ENCODE data around the gene CAPN10.

CAPN10 gene

DNA sequence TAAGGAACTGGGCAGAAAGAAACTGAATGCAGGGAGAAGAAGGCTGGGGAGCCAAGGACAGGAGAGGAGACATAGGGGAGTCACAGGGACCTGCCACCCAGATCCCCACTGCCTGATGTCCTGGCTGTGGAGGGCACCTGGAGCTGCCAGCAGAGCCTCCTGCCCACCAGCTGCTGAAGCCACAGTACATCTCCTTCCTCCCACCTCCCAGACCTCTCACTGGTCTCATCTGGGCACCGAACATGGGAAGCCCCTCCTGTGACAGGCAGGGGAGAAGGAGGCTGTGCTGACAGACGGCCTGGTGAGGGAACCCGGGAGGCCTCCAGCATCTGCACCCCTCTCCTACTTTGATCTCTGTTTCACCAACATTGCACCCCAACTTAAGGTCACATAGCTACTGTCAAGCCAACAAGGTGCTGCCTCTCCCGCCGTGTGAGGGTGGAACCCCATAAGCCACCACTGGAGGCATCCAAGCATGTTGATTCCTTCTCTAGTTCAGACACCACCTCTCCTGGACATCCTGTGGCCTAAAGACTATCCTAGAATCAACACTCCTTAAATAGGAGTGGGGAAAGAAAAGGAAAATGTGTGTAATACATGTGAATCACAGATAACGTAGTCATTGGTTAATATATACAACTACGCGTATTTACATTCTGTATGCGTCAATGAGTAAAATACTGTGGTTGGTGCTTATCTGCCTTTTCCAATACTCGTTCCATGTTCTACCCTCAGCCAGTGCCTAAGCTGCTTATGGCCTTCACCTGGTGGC is 21.8 kb upstream of the CAPN10 start:
- no peak for DNase-seq

DNA sequence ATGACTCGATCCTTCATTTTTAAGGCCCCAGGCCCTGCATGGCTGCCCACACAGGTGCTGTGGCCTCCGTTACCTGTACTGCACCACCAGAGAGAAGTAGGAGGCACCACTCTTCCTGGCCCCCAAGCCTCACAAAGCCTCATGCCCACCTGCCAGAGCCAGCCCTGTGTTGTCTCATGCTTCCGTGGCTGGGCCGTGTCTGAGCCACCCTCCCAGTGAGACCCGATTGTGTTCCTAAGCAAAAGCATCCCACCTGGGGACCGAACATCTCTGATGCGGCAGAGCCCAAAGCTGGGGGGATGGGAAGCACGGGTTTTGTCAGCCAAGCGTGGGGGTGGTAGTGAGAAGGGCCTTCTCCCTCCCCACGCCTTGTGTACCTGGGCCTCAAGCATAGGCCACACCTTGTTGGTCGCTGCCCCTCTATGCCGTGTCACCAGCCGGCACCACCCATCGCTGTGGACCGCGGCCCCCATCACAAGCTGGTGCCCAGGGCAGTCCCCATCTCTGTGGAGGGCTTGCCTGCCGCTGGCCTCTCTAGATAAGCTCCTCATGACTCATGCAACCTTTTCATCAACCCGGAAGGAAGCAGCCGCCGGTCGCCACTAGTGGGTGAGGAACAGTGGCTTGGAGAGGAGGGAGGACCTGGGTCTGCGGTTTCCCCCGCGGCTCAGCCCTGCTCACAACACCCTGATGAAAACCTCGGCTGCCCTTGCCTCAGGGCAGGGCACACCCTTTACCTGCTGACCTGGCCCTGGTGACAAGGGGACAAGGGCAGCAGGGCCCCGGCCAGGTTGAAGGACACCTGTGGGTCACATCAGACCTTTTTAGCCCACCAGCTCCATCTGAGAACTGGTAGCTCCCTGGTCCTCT is 21.0 kb upstream of the CAPN10 start:
- DNase-seq: peak; percentile 90

DNA sequence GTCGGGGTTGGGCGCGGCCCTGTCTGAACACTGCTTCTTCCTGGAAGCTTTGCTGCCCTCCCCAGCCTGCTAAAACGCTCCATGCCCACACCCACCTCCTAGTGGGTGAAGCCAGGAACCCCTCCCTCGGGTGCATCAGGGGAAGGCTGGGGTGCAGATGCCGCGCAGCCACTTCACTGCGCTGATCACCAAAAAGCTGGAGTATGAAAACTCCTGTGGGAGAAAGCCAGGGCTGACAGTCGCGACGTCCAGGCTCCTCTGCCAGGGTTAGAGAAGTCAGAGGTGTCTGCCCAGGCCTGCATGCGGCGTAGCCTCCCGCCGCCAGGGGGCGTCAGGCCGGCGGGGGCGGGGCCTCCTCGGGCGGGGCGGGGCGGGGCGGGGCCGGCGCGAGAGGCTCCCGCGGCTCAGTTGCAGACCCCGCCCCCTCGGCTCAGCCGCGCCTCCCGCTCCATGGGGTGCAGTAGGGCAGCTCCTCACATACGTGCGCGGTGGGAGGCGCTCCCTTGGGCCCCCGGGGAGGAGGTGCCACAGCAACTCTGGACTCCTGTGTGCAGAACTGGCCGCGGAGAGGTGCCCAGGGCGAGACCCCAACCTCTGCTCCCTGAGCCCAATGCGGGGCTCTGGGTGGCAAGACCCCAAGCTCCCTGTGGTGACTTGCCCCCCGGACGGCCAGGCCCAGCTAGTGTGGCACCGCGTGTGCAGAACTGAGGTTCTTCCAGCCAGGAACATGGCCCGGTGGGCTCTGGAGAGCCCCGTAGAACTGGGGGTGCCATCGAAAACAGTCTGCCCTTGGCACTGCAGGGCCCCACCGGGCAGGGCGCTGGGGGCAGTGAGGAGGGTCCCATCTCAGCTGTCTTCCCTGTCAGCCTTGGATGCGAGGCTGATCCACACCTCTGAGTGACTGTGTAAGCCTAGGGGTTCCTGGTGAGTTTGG is 20.1 kb upstream of the CAPN10 start:
- peak; percentile 93 for DNase-seq

DNA sequence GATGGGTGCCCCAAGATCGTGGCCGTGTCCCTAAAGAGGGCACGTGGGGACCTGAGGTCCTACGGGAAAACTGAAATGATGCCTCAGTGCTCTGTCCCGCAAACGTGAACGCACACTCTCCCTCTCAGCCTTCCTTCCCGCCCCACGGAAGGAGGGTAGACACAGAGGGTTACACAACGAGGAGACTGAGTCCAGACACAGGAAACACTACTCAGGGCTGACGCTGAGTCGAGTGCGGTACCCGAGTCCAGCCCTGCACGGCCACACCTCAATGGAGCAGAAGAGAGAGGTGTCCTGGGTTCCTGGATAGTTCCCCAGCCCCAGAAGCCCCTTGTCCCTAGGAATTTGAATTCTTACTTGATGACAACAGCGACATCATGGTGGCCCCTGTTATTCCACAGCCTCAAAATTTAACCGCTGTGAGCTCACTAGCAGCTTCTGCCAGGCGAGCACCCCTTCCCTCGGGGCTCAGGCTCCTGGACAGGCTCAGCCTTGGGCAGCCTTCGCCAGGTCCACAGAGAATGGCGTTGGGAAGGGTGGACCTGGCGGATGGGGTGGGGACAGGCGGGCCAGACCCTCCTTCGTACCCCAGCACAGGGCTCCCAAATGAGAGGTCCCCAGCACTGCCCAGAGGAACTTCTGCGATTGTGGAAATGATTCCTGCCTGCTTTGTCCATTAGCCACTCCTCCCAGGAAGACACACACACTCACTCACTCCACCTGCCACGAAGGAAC is 19.2 kb upstream of the CAPN10 start:
- no peak for DNase-seq

DNA sequence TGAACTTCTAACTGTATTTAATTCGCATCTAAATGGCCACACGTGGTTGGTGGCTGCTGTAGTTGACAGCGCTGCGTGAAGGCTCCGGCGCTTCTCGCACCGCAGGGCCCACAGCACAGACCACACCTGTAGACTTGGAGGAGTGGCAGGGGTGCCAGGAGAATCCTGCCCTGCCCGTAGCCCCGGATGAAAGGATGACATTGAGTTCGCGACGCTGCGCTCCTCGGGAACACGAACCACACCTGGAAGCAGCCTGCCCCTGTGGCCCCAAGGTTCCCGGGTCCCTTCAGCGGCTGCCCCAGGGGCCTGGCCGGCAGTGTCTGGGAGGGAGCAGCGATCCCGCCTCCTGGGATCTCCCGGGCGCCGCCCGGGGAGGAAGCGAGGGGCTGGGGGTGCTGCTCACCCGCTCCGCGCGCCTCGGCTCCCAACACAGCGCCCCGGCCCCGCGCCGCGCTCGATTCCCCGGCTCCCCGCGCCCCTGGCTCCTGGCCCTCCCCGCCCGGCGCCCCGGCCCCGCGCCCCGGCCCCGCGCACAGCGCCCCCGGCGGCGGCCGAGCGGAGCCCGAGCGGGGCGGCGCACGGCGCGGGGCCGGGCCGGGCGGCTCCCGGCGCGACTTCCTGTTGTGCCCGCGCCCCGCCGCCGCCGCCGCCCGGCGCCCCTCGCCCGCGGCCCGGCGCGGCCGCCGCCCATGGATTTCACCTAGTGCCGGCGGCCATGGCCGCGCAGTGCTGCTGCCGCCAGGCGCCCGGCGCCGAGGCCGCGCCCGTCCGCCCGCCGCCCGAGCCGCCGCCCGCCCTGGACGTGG is 18.5 kb upstream of the CAPN10 start, which contains the start of gene RNPEPL1:
RNPEPL1 (plus strand) TSS at position 613 of the 806 bp plus-strand sequence; CDS start at position 716, 103 bp downstream.
- peak; percentile 64 for DNase-seq

DNA sequence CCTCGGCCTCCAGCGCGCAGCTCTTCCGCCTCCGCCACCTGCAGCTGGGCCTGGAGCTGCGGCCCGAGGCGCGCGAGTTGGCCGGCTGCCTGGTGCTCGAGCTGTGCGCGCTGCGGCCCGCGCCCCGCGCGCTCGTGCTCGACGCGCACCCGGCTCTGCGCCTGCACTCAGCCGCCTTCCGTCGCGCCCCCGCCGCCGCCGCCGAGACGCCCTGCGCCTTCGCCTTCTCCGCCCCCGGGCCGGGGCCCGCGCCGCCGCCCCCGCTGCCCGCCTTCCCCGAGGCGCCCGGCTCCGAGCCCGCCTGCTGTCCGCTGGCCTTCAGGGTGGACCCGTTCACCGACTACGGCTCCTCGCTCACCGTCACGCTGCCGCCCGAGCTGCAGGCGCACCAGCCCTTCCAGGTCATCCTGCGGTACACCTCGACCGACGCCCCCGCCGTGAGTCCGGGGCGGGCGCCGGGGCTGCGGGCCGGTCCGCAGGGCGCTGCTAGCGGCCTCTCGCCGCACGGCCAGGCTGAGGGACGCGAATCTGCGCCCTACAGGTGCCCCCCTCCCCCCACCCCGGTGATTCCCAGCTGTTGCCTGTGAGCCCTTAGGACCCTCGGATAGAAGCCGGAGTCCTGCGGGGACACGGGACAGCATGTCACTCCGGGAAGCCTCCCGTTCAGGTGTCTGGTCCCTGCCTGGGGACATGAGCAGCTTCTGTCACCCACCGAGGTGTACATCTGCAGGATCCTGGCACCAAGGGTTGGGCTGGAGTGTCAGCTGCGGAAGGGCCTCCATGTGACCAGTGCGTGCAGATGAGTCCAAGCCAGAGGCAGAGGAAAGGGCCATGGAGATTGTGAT is 17.6 kb upstream of the CAPN10 start:
- peak; percentile 81 for DNase-seq

DNA sequence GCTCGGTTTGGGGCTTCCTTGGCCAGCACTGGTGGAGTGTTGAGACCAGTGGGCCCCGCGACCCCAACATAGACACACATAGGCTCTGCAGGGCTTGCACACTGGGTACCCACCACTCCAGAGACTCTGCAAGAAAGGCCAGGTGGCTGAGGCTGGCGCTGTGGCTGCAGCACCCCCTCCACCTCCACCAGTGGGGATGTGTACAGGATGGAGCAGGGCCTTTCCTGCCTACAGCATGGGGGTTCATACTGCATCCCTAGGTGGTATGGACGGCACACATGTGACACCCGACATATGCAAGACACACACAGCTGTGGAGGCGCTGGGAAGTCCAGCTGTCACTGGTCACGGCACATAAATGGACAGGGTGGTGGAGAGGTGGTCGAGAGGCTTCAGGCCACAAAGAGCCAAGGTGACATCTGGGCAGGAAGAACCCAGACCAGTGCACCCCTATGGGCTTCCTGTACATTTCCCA is 17.0 kb upstream of the CAPN10 start:
- no peak for DNase-seq

DNA sequence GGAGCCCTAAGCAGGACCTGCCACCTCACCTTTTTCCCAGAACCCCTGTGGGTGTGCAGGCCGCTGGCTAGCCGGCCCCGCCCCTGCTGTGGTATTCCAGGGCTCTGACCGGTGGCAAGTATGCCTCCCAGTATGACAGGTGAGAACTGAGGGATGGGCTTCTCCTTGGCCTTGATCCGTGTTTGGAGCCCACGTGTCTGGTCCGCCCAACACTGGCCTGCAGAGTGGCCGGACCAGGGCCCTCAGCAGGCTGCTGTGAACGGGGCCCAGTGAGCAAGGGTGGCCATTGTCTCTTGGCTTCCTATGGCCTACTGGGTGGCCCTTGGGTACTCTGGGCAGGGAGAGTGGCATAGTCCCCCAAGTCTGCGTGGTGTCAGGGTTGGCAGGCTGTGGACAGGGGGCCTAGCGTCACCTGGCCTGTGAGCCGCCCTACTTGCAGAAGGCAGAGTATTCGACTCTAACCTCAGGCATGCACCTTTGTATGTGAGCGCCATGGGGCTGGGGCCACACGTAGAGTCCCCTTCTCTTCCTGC is 16.5 kb upstream of the CAPN10 start:
- DNase-seq: no peak

DNA sequence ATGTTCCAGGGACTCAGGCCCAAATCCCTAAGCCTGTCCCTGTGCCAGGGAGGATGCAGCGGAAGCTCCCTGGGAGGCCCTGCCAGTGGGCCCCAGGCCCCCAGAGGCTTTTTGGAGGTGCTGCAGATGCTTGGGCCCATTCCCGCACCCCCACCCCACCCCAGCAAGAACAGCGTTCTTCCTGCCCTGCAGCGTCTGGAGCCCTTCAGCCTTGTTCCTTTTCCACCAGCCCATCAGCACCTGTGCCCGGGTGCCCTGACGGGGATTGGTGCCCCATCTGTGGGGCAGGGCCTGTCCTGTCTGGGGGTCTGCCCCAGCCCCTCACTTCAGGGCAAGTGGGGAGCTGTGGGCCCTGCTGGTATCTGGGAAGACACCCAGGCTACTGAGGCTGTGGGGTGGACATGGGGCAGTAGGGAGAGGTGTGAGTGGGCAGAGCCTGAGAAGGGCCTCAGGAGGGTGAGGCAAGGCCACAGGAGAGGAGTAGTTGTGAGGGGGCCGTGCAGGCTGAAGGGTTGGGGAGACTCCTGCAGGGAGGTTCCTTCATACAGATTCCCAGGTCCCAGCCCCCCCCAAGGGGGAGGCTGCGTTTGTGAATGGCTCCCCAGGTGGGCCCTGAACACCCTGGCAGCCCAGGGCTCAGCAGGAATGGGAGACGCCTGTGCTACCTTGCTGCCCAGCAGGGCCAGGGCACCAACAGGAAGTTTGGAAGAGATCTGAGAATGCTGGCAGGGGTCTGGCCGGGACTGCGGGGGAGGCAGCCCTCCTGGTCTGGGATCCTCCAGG is 15.8 kb upstream of the CAPN10 start:
- no peak for DNase-seq

DNA sequence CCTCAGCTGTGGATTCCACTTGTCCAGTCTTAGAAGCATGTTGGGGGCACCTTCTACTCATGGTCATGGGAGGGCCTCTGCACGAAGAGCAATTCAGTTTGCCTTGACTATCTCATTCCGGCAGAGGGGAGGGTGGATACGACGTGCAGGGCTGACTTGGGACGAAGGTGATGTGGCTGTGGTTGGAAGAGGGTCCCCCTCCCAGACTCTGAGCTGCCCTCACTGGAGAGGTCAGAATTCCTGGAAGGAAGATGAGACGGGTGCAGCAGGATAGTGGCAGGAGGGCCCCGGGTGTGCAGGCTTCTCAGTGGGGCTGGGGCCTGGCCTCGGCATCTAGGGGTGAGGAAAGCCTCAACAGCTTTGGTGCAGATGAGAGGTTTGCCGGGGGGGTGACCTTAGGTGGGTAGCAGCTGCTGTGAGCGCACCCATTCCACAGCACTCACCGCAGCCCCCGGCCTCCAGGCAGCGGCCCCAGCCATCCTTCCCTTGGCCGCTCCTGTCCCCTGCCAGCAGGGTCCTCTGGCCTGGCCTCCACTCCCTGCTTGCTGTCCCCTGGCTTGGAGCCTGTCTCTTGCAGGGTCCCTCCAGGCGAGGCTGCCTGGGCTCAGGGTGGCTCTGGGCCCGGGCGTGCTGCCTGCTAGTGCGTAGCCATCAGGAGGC is 15.1 kb upstream of the CAPN10 start:
- DNase-seq: no peak

DNA sequence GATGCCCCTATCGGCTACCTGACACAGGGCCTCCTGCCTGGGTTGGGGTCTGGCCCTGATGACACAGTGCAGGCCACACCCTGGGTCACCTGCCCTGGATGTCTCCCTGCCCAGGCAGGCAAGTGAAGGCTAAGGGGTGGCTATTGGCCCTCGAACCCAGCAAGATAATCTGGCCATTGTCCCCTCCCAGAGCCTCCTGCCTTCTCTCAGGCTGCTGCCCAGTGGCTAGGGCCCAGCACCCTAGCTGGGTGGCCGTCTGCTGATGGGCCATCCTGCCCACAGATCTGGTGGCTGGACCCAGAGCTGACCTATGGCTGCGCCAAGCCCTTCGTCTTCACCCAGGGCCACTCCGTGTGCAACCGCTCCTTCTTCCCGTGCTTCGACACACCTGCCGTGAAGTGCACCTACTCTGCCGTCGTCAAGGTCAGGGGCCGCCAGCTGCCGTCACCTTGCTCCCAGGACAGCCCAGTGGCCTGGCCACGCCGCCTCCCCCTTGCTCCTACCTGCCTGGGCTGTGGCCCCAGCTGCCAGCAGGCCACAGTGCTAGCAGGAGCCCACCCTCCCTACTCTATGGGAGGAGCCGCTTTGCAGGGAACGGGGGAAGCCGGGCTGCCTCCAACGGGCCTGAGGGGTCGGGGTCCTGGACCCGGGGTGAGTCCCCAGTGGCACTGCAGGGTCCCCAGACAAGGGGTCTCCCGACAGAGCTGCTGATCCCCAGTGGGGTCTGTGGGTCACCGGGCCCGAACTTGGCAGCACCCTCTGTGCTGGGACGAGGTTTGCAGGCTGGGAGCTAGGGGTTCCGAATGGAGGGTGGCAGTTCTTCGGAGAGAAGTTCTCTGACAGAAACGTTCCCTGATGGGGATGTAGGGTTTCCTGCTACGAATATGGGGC is 14.1 kb upstream of the CAPN10 start:
- DNase-seq: no peak

DNA sequence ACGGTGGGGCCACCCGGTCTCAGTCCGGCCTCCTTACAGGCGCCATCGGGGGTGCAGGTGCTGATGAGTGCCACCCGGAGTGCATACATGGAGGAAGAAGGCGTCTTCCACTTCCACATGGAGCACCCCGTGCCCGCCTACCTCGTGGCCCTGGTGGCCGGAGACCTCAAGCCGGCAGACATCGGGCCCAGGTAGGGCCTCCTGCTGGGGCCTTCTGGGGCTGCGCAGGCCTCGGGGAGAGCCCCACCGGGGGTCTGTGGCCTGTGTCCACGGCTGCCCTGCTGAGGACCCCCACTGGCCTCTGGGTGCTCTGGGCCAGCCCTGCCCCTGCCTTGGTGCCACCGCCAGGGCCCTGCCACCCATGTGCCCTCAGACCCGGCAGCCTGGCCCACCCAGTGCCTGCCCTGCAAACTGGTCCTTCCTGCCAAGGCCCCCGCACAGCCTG is 13.4 kb upstream of the CAPN10 start:
- DNase-seq: no peak

DNA sequence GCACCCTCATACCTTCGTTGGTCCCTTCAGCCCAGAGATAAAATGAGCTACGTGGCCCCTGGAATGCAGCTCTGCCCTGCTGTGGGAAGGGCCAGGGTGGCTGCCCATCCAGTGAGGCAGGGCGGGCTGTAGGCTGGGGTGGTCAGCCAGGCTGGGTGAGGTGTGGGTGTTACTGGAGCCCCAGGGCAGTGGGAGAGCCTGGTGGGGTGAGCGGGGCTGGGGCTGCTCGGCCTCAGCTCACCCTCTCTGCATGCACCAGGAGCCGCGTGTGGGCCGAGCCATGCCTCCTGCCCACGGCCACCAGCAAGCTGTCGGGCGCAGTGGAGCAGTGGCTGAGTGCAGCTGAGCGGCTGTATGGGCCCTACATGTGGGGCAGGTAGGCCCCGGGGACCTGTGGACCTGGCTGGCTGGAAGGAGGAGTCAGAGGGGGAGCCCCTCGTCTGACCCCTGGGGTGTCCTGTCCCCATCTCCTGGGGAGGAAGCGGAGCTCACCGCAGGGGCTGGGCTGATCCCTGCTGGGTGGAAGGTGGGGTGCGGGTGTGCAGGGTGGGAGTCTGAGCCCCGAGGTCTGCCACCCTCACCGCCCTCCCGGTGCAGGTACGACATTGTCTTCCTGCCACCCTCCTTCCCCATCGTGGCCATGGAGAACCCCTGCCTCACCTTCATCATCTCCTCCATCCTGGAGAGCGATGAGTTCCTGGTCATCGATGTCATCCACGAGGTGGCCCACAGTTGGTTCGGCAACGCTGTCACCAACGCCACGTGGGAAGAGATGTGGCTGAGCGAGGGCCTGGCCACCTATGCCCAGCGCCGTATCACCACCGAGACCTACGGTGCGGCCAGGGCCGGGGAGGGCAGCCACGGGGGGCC is 12.8 kb upstream of the CAPN10 start:
- no peak for DNase-seq

DNA sequence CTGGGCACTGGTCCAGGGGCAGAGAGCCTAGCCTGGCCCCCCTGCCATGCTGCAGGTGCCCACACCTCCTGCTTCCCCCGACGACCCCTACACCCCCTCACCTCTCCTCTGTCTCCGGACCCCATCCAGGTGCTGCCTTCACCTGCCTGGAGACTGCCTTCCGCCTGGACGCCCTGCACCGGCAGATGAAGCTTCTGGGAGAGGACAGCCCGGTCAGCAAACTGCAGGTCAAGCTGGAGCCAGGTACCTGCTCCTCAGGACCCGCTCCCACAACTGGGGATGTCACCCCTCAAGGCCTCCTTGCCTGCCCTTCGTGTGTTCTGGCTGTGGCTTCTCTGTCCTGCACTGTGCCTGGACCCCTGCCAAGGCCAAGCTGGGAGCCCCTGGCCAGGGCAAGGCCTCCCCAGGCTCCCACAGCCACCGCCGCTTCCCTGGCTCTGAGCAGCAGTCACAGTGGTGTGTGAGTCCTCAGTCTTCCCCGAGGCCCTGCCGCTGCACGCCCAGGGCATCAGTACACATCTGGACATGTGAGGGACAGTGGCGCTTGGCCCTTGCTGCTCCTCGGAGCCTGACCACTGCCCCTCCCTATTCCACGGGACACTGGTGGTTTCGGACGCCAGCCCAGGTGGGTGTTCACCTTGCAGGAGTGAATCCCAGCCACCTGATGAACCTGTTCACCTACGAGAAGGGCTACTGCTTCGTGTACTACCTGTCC is 12.0 kb upstream of the CAPN10 start:
- no peak for DNase-seq
